Measurements from ENCODE around the gene HELZ2. TPM values are rescaled to one million over a fixed set of nuclear protein-coding genes. Genes with fewer than 3 reads are reported as not detected.

The HELZ2 gene
- total RNA-seq, 3 donors from 2014 or later, result 35.4 to 49.3 (median 36.2) TPM

DNA sequence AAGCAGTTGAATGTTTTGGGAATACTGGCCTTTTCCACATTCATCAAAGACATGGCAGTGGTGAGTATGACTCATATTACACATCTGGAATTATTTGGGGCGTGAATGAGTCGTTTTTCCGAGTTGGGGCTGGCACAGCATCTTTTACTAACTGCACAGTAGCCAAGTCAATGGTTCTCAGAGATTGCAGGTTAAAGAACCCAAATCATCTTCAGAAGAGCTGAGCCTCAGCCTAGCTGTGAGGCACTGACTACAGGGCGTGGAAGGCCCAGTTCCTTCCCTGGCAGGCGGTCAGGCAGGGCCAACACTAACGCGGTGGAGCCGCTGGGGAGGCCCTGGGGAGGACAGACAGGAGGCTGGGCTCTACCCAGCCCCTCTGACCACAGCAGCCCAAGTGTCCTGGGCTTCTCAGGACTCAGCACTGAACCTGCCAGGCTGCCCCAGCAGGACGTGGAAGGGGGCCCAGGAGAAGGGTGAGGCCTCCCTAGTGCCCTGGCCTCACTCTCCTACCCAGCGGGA, 20.1 kb upstream of the HELZ2 start:
- Histone ChIP-seq H3K36me3 (ENCODE audit: low read depth) (peaks cover 3% of the 10 kb centered on the region), H3K4me3 (no peak overlapping the region), H3K4me1 (ENCODE audit: low read depth) (no peaks in the 10 kb centered on the region), H3K9me3 (no peaks in the 10 kb centered on the region)
- ATAC-seq (no peak), DNase-seq (peak in 1 of 3 donors; percentile 22)
- TF ChIP-seq, protein P1, sequence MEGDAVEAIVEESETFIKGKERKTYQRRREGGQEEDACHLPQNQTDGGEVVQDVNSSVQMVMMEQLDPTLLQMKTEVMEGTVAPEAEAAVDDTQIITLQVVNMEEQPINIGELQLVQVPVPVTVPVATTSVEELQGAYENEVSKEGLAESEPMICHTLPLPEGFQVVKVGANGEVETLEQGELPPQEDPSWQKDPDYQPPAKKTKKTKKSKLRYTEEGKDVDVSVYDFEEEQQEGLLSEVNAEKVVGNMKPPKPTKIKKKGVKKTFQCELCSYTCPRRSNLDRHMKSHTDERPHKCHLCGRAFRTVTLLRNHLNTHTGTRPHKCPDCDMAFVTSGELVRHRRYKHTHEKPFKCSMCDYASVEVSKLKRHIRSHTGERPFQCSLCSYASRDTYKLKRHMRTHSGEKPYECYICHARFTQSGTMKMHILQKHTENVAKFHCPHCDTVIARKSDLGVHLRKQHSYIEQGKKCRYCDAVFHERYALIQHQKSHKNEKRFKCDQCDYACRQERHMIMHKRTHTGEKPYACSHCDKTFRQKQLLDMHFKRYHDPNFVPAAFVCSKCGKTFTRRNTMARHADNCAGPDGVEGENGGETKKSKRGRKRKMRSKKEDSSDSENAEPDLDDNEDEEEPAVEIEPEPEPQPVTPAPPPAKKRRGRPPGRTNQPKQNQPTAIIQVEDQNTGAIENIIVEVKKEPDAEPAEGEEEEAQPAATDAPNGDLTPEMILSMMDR (IDR thresholded peaks at IDR 0.05), result no peak
- intact Hi-C loops (cut with DNase I, micrococcal nuclease), result no loop called here

DNA sequence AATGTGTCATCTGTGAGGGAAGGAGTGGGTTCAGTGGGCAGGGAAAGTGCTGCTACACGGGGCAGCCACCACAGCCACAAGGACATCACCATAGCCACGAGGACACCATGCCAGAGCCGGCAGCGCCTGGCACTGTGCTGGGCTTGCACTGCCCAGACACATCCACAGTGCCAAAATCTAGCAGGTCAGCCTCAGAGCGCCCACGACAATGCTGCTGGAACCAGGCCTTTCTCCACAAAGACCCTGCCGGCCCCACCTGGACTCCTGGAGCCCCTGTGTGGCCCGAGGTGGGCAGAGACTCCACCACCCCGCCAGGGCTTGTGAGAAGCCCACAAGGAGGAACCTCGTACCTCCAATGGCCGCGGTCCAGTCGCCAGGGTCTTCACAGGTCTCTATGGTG, 18.6 kb upstream of the HELZ2 start:
- Histone ChIP-seq H3K4me3 (no peak overlapping the region), H3K36me3 (ENCODE audit: low read depth) (peaks cover 3% of the 10 kb centered on the region), H3K9me3 (no peaks in the 10 kb centered on the region), H3K4me1 (ENCODE audit: low read depth) (no peaks in the 10 kb centered on the region)
- TF ChIP-seq, protein P1 (IDR thresholded peaks at IDR 0.05), result no peak
- intact Hi-C loops (cut with DNase I, micrococcal nuclease), result no loop called here
- DNase-seq (peak in 1 of 3 donors; percentile 37), ATAC-seq (no peak)

DNA sequence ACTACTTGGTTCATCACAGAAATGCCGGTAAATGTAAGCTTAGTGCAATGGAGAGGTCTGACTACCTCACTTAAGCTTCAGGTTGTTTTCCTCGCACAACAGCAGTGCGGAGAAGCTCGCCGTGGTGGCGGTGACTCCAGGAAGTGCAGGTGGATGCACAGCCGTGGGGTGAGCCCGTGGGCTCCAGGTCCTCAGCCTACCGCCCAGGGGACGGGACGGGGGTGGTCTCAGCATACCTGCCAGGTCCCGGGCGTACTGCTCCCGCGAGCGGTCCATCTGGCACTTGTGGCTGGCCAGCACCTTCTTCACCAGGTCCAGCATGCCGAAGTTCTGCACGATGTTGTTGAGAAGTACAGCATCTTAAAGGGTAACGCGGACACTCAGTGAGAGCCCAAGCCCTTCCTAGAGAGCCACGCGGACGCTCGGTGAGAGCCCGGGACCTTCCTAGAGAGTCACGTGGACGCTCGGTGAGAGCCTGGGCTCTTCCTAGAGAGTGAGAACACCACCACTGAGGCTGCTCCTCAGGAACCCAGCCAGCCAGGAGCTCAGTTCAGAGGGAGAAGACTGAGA, 17.8 kb upstream of the HELZ2 start:
- intact Hi-C loops (cut with DNase I, micrococcal nuclease), result no loop called here
- no peak for ATAC-seq
- H3K36me3 ChIP-seq (ENCODE audit: low read depth), result peaks cover 3% of the 10 kb centered on the region

DNA sequence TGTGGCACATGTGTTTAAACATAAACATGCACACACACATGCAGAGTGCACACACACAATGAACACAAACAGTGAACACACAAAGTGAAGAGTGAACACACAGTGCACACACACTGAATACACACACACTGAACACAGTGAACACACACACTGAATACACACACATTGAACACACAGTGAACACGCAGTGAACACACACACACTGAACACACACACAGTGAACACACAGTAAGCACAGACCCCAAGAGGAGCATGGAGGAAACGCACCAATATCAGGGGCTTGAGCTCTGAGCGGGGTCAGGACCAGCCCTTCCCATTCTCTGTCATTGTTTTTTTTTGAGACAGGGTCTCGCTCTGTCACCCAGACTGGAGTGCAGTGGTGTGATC, 17.1 kb upstream of the HELZ2 start:
- H3K9me3 ChIP-seq, result no peaks in the 10 kb centered on the region
- intact Hi-C loops (cut with DNase I, micrococcal nuclease), result no loop called here
- TF ChIP-seq, protein P1 (IDR thresholded peaks at IDR 0.05), result no peak
- DNase-seq (no peak), ATAC-seq (no peak)
- H3K4me1 ChIP-seq (ENCODE audit: low read depth), result no peaks in the 10 kb centered on the region
- H3K4me3 ChIP-seq, result no peak overlapping the region
- H3K36me3 ChIP-seq (ENCODE audit: low read depth), result peaks cover 3% of the 10 kb centered on the region

More for the DNA sequence above, 17.8 kb upstream of the HELZ2 start:
- no peaks in the 10 kb centered on the region for H3K4me1 ChIP-seq (ENCODE audit: low read depth)
- no peaks in the 10 kb centered on the region for H3K9me3 ChIP-seq
- DNase-seq, result peak in 1 of 3 donors; percentile 35
- no peak overlapping the region for H3K4me3 ChIP-seq
- TF ChIP-seq, protein P1 (IDR thresholded peaks at IDR 0.05), result no peak

DNA sequence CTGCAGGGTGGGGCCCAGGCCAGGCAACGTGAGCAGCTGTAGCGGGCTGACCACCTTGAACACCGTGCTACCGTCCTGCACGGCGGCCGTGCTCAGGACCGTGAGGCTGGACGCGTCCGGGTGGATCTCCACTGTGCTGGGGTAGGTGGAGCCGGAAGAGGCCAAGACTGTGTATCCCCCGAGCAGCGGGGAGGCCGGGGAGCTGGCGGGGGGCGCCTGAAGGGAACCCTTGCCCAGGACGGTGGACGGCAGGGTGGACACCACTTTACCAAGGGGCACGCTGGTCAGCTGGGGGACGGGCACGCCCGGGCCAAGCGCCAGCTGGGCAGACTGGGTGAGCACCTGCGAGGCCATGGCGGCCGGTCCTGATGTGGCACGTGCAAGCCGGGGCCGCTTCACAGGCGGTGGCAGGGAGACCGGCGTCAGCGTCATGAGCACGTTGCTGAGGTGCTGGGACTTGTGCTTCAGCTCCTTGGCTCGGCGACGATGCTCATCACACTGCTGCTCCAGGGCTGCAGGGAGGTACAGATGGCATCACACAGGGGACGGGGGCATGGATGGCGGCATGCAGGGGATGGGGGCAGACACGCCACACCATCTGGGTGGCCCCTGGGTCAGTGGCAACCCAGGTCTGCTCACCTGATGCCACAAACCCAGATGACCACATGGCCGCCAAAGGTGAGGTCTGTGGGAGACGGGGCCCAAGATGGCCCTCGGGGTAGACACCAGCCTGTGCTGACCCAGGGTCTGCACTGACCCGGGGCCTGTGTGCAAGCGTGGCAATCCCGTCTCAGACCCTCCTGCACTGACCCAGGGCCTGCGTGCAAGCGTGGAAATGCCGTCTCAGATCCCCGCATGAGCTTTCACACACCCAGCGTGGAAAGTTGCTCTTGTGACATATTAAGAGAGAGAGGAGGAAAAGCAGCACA, 16.4 kb upstream of the HELZ2 start:
- DNase-seq, result peak in 1 of 3 donors; percentile 45
- Histone ChIP-seq H3K9me3 (no peaks in the 10 kb centered on the region), H3K4me3 (no peak overlapping the region), H3K36me3 (ENCODE audit: low read depth) (peaks cover 3% of the 10 kb centered on the region), H3K4me1 (ENCODE audit: low read depth) (no peaks in the 10 kb centered on the region)
- intact Hi-C loops (cut with DNase I, micrococcal nuclease), result no loop called here
- TF ChIP-seq, protein P1 (IDR thresholded peaks at IDR 0.05), result no peak
- ATAC-seq, result no peak

Measured in mucosa of descending colon (tissue), 3 donors.